ENCODE measurements around the gene REXO1.

DNA sequence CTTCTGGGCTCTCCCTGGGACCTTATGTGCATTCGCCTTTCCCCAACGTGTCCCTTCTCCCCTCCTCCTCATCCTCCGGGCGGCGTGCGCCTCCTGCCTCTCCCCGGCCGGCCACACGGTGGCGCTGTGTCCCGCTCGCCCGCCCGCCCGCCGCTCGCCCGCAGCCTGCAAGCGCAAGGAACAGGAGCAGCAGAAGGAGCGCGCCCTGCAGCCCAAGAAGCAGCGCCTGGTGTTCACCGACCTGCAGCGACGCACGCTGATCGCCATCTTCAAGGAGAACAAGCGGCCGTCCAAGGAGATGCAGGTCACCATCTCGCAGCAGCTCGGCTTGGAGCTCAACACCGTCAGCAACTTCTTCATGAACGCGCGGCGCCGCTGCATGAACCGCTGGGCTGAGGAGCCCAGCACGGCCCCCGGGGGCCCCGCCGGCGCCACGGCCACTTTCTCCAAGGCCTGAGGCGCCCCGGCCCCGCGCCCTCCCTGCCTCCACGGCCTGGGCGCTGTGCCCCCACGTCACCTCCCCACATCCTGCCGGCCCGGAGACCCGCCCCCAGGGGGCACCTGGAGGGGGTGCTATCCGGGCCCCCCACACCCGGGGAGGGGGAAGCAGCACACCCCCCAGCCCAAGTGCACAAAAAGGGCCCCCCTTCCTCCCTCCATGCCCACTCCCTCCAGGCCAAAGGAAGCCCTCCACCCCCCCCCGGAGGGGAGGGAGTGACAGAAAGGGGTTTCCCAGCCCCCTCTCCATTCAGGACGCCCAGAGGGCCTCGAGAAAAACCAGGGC, 73.1 kb downstream of the REXO1 start:
- TF ChIP-seq, protein P1, sequence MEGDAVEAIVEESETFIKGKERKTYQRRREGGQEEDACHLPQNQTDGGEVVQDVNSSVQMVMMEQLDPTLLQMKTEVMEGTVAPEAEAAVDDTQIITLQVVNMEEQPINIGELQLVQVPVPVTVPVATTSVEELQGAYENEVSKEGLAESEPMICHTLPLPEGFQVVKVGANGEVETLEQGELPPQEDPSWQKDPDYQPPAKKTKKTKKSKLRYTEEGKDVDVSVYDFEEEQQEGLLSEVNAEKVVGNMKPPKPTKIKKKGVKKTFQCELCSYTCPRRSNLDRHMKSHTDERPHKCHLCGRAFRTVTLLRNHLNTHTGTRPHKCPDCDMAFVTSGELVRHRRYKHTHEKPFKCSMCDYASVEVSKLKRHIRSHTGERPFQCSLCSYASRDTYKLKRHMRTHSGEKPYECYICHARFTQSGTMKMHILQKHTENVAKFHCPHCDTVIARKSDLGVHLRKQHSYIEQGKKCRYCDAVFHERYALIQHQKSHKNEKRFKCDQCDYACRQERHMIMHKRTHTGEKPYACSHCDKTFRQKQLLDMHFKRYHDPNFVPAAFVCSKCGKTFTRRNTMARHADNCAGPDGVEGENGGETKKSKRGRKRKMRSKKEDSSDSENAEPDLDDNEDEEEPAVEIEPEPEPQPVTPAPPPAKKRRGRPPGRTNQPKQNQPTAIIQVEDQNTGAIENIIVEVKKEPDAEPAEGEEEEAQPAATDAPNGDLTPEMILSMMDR (IDR thresholded peaks at IDR 0.05): peak; percentile 15; the same call in 1 of the 3 replicates
- TF ChIP-seq, protein P2, sequence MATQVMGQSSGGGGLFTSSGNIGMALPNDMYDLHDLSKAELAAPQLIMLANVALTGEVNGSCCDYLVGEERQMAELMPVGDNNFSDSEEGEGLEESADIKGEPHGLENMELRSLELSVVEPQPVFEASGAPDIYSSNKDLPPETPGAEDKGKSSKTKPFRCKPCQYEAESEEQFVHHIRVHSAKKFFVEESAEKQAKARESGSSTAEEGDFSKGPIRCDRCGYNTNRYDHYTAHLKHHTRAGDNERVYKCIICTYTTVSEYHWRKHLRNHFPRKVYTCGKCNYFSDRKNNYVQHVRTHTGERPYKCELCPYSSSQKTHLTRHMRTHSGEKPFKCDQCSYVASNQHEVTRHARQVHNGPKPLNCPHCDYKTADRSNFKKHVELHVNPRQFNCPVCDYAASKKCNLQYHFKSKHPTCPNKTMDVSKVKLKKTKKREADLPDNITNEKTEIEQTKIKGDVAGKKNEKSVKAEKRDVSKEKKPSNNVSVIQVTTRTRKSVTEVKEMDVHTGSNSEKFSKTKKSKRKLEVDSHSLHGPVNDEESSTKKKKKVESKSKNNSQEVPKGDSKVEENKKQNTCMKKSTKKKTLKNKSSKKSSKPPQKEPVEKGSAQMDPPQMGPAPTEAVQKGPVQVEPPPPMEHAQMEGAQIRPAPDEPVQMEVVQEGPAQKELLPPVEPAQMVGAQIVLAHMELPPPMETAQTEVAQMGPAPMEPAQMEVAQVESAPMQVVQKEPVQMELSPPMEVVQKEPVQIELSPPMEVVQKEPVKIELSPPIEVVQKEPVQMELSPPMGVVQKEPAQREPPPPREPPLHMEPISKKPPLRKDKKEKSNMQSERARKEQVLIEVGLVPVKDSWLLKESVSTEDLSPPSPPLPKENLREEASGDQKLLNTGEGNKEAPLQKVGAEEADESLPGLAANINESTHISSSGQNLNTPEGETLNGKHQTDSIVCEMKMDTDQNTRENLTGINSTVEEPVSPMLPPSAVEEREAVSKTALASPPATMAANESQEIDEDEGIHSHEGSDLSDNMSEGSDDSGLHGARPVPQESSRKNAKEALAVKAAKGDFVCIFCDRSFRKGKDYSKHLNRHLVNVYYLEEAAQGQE (IDR thresholded peaks at IDR 0.05): no peak
- no peak for TF ChIP-seq POLR2A (IDR thresholded peaks at IDR 0.05; ENCODE audit: low read length)
- no peak for TF ChIP-seq NPAS2 (CRISPR knock-in tag; IDR thresholded peaks at IDR 0.05; ENCODE audit: borderline replicate concordance)
- TF ChIP-seq CBX2 (IDR thresholded peaks at IDR 0.05; ENCODE audit: borderline replicate concordance, low read depth): no peak
- TF ChIP-seq, protein P3, sequence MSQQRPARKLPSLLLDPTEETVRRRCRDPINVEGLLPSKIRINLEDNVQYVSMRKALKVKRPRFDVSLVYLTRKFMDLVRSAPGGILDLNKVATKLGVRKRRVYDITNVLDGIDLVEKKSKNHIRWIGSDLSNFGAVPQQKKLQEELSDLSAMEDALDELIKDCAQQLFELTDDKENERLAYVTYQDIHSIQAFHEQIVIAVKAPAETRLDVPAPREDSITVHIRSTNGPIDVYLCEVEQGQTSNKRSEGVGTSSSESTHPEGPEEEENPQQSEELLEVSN (IDR thresholded peaks at IDR 0.05; ENCODE audit: borderline replicate concordance, low read depth): no peak
- TF ChIP-seq RCOR1 (IDR thresholded peaks at IDR 0.05; ENCODE audit: low read depth, low read length): no peak
- TF ChIP-seq, protein P4, sequence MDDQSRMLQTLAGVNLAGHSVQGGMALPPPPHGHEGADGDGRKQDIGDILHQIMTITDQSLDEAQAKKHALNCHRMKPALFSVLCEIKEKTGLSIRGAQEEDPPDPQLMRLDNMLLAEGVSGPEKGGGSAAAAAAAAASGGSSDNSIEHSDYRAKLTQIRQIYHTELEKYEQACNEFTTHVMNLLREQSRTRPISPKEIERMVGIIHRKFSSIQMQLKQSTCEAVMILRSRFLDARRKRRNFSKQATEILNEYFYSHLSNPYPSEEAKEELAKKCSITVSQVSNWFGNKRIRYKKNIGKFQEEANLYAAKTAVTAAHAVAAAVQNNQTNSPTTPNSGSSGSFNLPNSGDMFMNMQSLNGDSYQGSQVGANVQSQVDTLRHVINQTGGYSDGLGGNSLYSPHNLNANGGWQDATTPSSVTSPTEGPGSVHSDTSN (IDR thresholded peaks at IDR 0.05): no peak
- TF ChIP-seq, protein P5, sequence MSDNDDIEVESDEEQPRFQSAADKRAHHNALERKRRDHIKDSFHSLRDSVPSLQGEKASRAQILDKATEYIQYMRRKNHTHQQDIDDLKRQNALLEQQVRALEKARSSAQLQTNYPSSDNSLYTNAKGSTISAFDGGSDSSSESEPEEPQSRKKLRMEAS (IDR thresholded peaks at IDR 0.05): no peak
- TF ChIP-seq RAD21 (conservative IDR thresholded peaks at IDR 0.05 in 1 of 2, IDR thresholded peaks at IDR 0.05 in 1 of 2): peak in 1 of 2 experiments; percentile 27; a peak in 1 of 5 replicates

Data from A549 (cell line).